ENCODE measurements around the gene NEUROG1. TPM values are rescaled to one million over a fixed set of nuclear protein-coding genes. Genes with fewer than 3 reads are reported as not detected.

The NEUROG1 gene
- total RNA-seq, 3 donors from 2014 or later = not detected

DNA sequence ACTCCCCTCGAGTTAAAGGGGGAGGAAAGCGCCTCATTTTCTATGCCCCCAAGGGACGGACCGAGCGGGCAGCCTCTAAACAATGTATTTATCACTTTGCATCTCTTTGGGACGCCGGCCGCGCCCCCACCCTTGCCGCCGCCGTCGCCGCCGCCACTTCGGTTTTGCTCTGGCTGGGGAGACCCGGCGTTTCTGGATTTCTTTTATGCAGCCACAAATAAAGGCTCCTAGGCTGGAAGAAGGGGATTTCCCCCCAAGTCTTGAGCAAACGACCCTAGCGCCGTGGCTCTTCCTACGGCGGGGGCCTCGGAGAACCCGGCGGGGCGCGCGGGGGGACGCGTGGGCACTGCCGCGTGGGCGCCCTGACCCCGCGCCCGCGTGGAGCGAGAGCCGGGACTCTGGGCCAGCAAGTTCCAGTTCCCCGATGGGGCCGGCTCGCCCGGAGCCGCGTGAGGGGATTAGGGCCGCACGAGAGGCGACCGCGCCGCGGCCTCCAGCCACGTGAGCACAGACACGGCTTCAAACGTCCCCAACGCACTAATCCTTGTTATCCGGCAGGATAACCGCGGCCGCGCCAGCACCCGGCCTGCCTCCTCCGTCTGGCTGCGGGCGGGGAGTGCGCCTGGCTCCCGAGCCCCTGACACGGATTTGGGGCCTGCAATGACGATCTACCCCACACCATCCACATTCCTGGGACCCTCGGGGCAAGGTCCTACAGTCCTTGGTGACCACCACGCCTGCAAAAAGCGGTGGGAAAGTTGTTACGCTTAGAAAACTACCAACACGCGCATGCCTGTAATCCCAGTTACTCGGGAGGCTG, 7.9 kb upstream of the NEUROG1 start:
- Histone ChIP-seq H3K4me3 (peak overlapping the region; percentile 43 to 74 (median 50)), H3K36me3 (no peaks in the 10 kb centered on the region), H3K4me1 (peaks cover 0 to 6% of the 10 kb centered on the region in 2 donors), H3K27ac (no peak overlapping the region), H3K27me3 (peaks cover 6 to 65% of the 10 kb centered on the region in 2 donors), H3K9me3 (no peaks in the 10 kb centered on the region)
- no peak for DNase-seq (ENCODE audit: low spot score in 2 of 2)
- TF ChIP-seq POLR2AphosphoS5 (IDR thresholded peaks at IDR 0.05) (no peak), POLR2A (IDR thresholded peaks at IDR 0.05) (no peak)
- TF ChIP-seq, protein P1, sequence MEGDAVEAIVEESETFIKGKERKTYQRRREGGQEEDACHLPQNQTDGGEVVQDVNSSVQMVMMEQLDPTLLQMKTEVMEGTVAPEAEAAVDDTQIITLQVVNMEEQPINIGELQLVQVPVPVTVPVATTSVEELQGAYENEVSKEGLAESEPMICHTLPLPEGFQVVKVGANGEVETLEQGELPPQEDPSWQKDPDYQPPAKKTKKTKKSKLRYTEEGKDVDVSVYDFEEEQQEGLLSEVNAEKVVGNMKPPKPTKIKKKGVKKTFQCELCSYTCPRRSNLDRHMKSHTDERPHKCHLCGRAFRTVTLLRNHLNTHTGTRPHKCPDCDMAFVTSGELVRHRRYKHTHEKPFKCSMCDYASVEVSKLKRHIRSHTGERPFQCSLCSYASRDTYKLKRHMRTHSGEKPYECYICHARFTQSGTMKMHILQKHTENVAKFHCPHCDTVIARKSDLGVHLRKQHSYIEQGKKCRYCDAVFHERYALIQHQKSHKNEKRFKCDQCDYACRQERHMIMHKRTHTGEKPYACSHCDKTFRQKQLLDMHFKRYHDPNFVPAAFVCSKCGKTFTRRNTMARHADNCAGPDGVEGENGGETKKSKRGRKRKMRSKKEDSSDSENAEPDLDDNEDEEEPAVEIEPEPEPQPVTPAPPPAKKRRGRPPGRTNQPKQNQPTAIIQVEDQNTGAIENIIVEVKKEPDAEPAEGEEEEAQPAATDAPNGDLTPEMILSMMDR (IDR thresholded peaks at IDR 0.05) = no peak
- intact Hi-C loops (cut with DNase I; ENCODE audit: low total_unique reads) = no loop called here

DNA sequence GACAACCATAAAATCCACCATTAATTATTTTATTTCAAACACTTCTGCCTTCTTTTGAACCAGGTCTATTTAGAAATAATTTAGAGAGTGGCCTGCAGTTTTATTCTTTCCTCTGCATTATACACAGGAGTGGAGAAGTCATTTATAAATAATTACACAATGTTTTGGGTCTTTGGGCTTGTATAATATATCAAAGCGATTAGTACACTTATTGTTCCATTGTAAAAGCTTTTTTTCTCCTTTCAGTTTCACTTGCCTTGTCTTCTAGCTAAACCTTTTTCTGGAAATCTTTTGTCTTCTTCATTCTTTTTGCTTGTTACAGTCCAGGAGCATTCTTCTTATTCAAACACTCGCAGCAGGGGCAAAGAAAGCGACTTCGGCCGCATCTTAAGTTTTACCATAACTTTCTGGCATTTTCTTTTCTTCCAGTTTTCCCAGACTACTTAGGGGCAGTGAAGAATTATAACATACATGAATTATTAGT, 7.3 kb upstream of the NEUROG1 start:
- Histone ChIP-seq H3K4me3 (peak overlapping the region; percentile 43 to 74 (median 50)), H3K27me3 (peaks cover 6 to 71% of the 10 kb centered on the region in 2 donors), H3K4me1 (peaks cover 0 to 6% of the 10 kb centered on the region in 2 donors), H3K27ac (no peak overlapping the region), H3K9me3 (no peaks in the 10 kb centered on the region), H3K36me3 (no peaks in the 10 kb centered on the region)
- no peak for DNase-seq (ENCODE audit: low spot score in 2 of 2)
- intact Hi-C loops (cut with DNase I; ENCODE audit: low total_unique reads) = no loop called here
- TF ChIP-seq, protein P1 (IDR thresholded peaks at IDR 0.05) = no peak
- TF ChIP-seq POLR2AphosphoS5 (IDR thresholded peaks at IDR 0.05) (no peak), POLR2A (IDR thresholded peaks at IDR 0.05) (no peak)

DNA sequence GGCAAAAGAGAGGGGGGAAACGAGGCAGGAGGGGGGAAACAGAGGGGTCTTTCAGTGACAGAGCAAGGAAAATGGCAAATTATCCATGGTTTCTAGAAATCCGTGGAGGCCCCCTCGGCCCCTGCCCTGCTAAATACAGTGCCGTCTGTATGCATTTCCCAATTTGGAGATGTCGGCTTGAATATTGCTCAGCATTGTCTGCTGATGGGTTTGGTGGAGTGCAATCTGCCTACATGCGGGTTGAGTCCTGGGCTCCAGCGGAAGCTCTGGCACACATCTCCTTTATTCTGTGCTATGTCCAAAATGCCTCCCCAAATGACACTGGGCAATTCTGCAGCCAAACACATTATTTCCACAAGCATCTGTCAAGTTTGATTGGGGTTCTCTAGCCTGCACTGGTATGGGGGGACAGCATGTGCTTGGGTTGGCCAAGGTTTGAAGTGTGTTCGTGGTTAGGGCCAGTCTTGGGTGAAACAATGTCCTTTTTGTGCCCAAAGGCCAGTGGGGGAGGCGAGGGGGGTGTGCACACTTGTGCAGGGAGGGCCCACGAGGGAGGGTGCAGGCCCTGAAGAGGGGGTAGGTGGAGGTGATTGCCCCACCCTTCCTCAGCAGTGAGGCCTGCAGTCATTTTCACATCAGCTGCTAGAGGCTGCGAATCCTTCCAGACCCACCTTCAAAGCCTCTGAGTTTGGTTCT, 6.2 kb upstream of the NEUROG1 start:
- no peak for TF ChIP-seq POLR2A (IDR thresholded peaks at IDR 0.05)
- TF ChIP-seq, protein P1 (IDR thresholded peaks at IDR 0.05) = no peak
- TF ChIP-seq POLR2AphosphoS5 (IDR thresholded peaks at IDR 0.05) = no peak
- Histone ChIP-seq H3K36me3 (no peaks in the 10 kb centered on the region), H3K9me3 (no peaks in the 10 kb centered on the region), H3K4me3 (no peak overlapping the region), H3K27ac (no peak overlapping the region), H3K4me1 (peaks cover 0 to 6% of the 10 kb centered on the region in 2 donors), H3K27me3 (peaks cover 6 to 73% of the 10 kb centered on the region in 2 donors)
- intact Hi-C loops (cut with DNase I; ENCODE audit: low total_unique reads) = no loop called here
- no peak for DNase-seq (ENCODE audit: low spot score in 2 of 2)

DNA sequence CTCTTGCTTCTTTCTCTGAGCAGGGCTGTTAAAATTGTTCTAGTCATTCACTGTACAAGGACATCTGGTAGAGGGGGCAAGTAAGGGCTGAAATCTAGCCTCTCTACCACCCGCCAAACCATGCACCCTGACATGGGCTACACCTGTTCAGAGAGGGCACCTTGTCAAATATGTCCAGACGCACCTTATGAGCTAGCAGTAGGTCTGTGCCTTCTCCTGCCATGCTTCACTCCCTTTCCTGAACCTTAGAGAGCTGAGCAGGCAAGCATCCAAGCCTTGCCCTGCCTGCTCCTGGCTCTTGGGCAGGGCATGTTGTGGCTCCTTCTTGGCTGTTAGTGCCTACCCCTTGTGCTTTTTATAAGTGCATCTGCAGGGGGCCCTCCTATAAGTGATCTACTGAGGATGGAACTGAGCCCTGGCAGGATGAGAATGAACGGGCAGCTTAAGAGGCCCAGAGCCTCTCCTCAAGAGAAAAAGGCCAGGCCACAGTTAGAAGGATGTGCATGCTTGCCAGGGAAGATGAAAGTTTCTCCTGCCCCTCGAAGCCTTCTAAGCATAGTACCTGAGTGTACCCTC, 3.8 kb upstream of the NEUROG1 start:
- no peak for DNase-seq (ENCODE audit: low spot score in 2 of 2)
- H3K27me3 ChIP-seq = peaks cover 12 to 76% of the 10 kb centered on the region in 2 donors
- TF ChIP-seq, protein P1 (IDR thresholded peaks at IDR 0.05) = no peak
- TF ChIP-seq POLR2AphosphoS5 (IDR thresholded peaks at IDR 0.05) (no peak), POLR2A (IDR thresholded peaks at IDR 0.05) (no peak)
- H3K27ac ChIP-seq = no peak overlapping the region
- no peaks in the 10 kb centered on the region for H3K9me3 ChIP-seq
- intact Hi-C loops (cut with DNase I; ENCODE audit: low total_unique reads) = no loop called here
- H3K4me3 ChIP-seq = no peak overlapping the region
- no peaks in the 10 kb centered on the region for H3K36me3 ChIP-seq
- H3K4me1 ChIP-seq = peaks cover 0 to 6% of the 10 kb centered on the region in 2 donors

Data from breast epithelium (tissue), 4 donors.